A673 (cell line): ENCODE measurements around the gene RPUSD4. TPM values are rescaled to one million over a fixed set of nuclear protein-coding genes. Genes with fewer than 3 reads are reported as not detected.

Experiments
- Bru-seq: library from RNA; stranded (reverse); fragments of 400-500 nt; gene quantifications from one replicate; lab custom pipeline; 2021; lab: Mats Ljungman, UMichigan
- BruChase-seq, 2 experiments: library from RNA; stranded (reverse); fragments of 400-500 nt; gene quantifications; one replicate each; lab custom pipeline; 2021; lab: Mats Ljungman, UMichigan
- BruUV-seq: library from RNA; stranded (reverse); fragments of 400-500 nt; replicated peaks from 2 replicates; lab custom pipeline; 2021; lab: Mats Ljungman, UMichigan
- CTCF ChIA-PET: fragments of 300-600 bp; sonication (Branson Sonifier 250); formaldehyde crosslinking; loops from one replicate; lab custom pipeline; 2022; ENCODE audit warnings: antibody characterized with exemption; lab: Charles Lee
- POLR2A ChIA-PET: fragments of 300-600 bp; sonication (Branson Sonifier 250); formaldehyde crosslinking; loops from one replicate; lab custom pipeline; 2022; ENCODE audit warnings: antibody characterized with exemption; ENCODE audit not compliant: low non-redundant PET; lab: Charles Lee
- DNase-seq: peaks from one replicate; pipeline ENCODE4 v3.0.0-alpha.2; 2015; ENCODE audit warnings: low spot score
- H3K27ac ChIP-seq: fragments of 200-600 bp; sonication (generic); 2 replicates; pipeline ENCODE4 v1.5.1; 2016; ENCODE audit warnings: mixed run types, low read depth, mild to moderate bottlenecking, mixed read lengths, antibody characterized with exemption, low read length; ENCODE audit not compliant: poor library complexity, severe bottlenecking
- H3K27me3 ChIP-seq: fragments of 200-600 bp; sonication (generic); replicated peaks from 2 replicates; pipeline ENCODE4 v1.6.1; 2017; ENCODE audit warnings: mixed run types, low read depth, mild to moderate bottlenecking, mixed read lengths, antibody characterized with exemption, low read length; ENCODE audit not compliant: insufficient read depth, poor library complexity
- H3K36me3 ChIP-seq: fragments of 200-600 bp; sonication (generic); 2 replicates; pipeline ENCODE4 v1.6.1; 2016; ENCODE audit warnings: mixed run types, mild to moderate bottlenecking, mixed read lengths, antibody characterized with exemption, low read length; ENCODE audit not compliant: insufficient read depth, poor library complexity, severe bottlenecking
- H3K4me1 ChIP-seq: fragments of 200-600 bp; sonication (generic); 2 replicates; pipeline ENCODE4 v1.6.1; 2017; ENCODE audit warnings: mixed run types, mild to moderate bottlenecking, mixed read lengths, antibody characterized with exemption, low read length; ENCODE audit not compliant: insufficient read depth, poor library complexity, severe bottlenecking
- H3K4me3 ChIP-seq: fragments of 200-600 bp; sonication (generic); 2 replicates; pipeline ENCODE4 v1.5.1; 2016; ENCODE audit warnings: low read depth, mixed run types, mild to moderate bottlenecking, mixed read lengths, low read length; ENCODE audit not compliant: poor library complexity, severe bottlenecking
- H3K9me3 ChIP-seq: fragments of 200-600 bp; sonication (generic); 2 replicates; pipeline ENCODE4 v1.6.1; 2016; ENCODE audit warnings: mixed run types, low read depth, mild to moderate bottlenecking, mixed read lengths, antibody characterized with exemption, low read length; ENCODE audit not compliant: poor library complexity, severe bottlenecking
- EZH2 ChIP-seq: fragments of 200-600 bp; sonication (generic); IDR thresholded peaks from 2 replicates; pipeline ENCODE4 v1.6.1; 2017; ENCODE audit warnings: borderline replicate concordance, low read depth, mild to moderate bottlenecking, mixed read lengths, antibody characterized with exemption, low read length; ENCODE audit not compliant: poor library complexity, severe bottlenecking
- intact Hi-C: fragments of 100-400 bp; cut with micrococcal nuclease; formaldehyde crosslinking; loops from one replicate; pipeline ENCODE4 v1.10.0; 2022; ENCODE audit not compliant: unreplicated experiment
- long read RNA-seq: library from polyadenylated mRNA; stranded (forward); transcript quantifications from one replicate; pipeline ENCODE4 v2.0.0, GENCODE V29; 2022
- total RNA-seq: library from RNA; stranded (reverse); gene quantifications from 2 replicates; pipeline ENCODE4 v1.2.3, GENCODE V29; 2021
- TF ChIP-seq, protein P1 (sequence below): fragments of 300-800, 200-600 bp; sonication (generic); conservative IDR thresholded peaks from 2 replicates; pipeline ENCODE4 v1.5.1; 2017; ENCODE audit warnings: low read depth, mild to moderate bottlenecking, antibody characterized with exemption, low read length, moderate library complexity, mixed read lengths

Gene RPUSD4
- total RNA-seq, result 45.3 and 53.9 TPM in 2 replicates
- Bru-seq, nascent RNA, result percentile 93 among the genes with signal in this experiment
- BruChase-seq, experiment 1, labeled RNA remaining after a 2-hour chase, result percentile 95 among the genes with signal in this experiment
- percentile 90 among the genes with signal in this experiment for BruChase-seq, experiment 2, labeled RNA remaining after a 6-hour chase
- long read RNA-seq, transcript RPUSD4-201 (7 exons, 2,512 nt), result major isoform, 45 of 59 reads
- long read RNA-seq, partial matches to known transcripts, result 1 of 59 reads
- long read RNA-seq, other reads (novel, unspliced or antisense), result 10 of 59 reads

GRCh38 chr11:126211236-126212088 is at the start of gene RPUSD4, which contains the start of gene FAM118B:
TSS of gene RPUSD4 (minus strand) at chr11:126211650. CDS start at chr11:126211638, 12 bp downstream.
TSS of gene FAM118B (plus strand) at chr11:126211782. CDS start at chr11:126235002, 23,220 bp downstream.
- no peaks in the 10 kb centered on the region for H3K27me3 ChIP-seq
- intact Hi-C loops, result no loop called here
- no TSS peak for BruUV-seq

GRCh38 chr11:126257764-126258163 is 46.3 kb upstream of the RPUSD4 start:
- ChIA-PET POLR2A (no interaction called here), CTCF (no interaction called here)
- Histone ChIP-seq H3K27me3 (no peaks in the 10 kb centered on the region), H3K27ac (no peak overlapping the region), H3K9me3 (no peaks in the 10 kb centered on the region), H3K36me3 (peaks cover 22% of the 10 kb centered on the region), H3K4me3 (no peak overlapping the region), H3K4me1 (no peaks in the 10 kb centered on the region)
- no peak for DNase-seq
- intact Hi-C loops, result no loop called here
- no TSS peak for BruUV-seq
- TF ChIP-seq, protein P1, sequence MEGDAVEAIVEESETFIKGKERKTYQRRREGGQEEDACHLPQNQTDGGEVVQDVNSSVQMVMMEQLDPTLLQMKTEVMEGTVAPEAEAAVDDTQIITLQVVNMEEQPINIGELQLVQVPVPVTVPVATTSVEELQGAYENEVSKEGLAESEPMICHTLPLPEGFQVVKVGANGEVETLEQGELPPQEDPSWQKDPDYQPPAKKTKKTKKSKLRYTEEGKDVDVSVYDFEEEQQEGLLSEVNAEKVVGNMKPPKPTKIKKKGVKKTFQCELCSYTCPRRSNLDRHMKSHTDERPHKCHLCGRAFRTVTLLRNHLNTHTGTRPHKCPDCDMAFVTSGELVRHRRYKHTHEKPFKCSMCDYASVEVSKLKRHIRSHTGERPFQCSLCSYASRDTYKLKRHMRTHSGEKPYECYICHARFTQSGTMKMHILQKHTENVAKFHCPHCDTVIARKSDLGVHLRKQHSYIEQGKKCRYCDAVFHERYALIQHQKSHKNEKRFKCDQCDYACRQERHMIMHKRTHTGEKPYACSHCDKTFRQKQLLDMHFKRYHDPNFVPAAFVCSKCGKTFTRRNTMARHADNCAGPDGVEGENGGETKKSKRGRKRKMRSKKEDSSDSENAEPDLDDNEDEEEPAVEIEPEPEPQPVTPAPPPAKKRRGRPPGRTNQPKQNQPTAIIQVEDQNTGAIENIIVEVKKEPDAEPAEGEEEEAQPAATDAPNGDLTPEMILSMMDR, result no peak
- no peak for TF ChIP-seq EZH2

More at GRCh38 chr11:126211236-126212088, at the start of gene RPUSD4, which contains the start of gene FAM118B:
- Histone ChIP-seq H3K4me3 (peak within 1 kb of the TSS; percentile 88), H3K36me3 (peaks cover 32% of the 10 kb centered on the region), H3K9me3 (no peaks in the 10 kb centered on the region), H3K4me1 (peaks cover 21% of the 10 kb centered on the region), H3K27ac (peak within 1 kb of the TSS; percentile 80)
- CTCF ChIA-PET, result no interaction called here
- POLR2A ChIA-PET, result no interaction called here
- peak; percentile 99 for DNase-seq
- no peak for TF ChIP-seq EZH2
- TF ChIP-seq, protein P1, result no peak

DNA sequence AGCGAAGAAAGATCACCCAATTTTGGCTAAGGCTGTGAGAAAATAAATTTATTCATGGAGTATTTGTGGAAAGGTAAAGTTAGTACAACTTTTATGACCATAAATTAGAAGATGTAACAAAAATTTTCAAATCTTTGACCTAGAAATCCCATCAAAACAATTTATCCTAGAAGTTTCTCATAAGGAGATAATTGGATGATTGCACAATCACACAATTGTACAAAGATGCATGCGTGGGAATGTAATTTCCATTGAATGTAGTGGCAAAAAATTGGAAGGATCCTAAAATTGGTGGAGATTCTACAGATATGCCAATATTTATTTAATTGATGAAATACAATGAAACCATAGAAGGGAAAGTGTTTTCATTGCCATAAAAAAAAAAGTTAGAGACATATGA is 45.7 kb upstream of the RPUSD4 start:
- H3K4me3 ChIP-seq, result no peak overlapping the region
- H3K27me3 ChIP-seq, result no peaks in the 10 kb centered on the region
- ChIA-PET CTCF (no interaction called here), POLR2A (no interaction called here)
- no peak for DNase-seq
- BruUV-seq, result no TSS peak
- intact Hi-C loops, result no loop called here
- no peaks in the 10 kb centered on the region for H3K4me1 ChIP-seq
- TF ChIP-seq EZH2, result no peak
- TF ChIP-seq, protein P1, result no peak
- no peaks in the 10 kb centered on the region for H3K9me3 ChIP-seq
- no peak overlapping the region for H3K27ac ChIP-seq
- peaks cover 16% of the 10 kb centered on the region for H3K36me3 ChIP-seq
